HG03469 (cell line): ENCODE results near the gene PEX11A.
"Not testable (repeated sequence)": the region's sequence is repeated elsewhere in the genome, so short reads cannot be mapped to it uniquely, and the experiment has no call there.

Experiments
- ATAC-seq: cut with Tn5 transposase; IDR thresholded peaks from one replicate; pipeline ENCODE4 v1.9.1; 2021; ENCODE audit warnings: mild to moderate bottlenecking, moderate library complexity, moderate number of reproducible peaks; ENCODE audit not compliant: unreplicated experiment

The PEX11A gene, protein sequence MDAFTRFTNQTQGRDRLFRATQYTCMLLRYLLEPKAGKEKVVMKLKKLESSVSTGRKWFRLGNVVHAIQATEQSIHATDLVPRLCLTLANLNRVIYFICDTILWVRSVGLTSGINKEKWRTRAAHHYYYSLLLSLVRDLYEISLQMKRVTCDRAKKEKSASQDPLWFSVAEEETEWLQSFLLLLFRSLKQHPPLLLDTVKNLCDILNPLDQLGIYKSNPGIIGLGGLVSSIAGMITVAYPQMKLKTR

DNA sequence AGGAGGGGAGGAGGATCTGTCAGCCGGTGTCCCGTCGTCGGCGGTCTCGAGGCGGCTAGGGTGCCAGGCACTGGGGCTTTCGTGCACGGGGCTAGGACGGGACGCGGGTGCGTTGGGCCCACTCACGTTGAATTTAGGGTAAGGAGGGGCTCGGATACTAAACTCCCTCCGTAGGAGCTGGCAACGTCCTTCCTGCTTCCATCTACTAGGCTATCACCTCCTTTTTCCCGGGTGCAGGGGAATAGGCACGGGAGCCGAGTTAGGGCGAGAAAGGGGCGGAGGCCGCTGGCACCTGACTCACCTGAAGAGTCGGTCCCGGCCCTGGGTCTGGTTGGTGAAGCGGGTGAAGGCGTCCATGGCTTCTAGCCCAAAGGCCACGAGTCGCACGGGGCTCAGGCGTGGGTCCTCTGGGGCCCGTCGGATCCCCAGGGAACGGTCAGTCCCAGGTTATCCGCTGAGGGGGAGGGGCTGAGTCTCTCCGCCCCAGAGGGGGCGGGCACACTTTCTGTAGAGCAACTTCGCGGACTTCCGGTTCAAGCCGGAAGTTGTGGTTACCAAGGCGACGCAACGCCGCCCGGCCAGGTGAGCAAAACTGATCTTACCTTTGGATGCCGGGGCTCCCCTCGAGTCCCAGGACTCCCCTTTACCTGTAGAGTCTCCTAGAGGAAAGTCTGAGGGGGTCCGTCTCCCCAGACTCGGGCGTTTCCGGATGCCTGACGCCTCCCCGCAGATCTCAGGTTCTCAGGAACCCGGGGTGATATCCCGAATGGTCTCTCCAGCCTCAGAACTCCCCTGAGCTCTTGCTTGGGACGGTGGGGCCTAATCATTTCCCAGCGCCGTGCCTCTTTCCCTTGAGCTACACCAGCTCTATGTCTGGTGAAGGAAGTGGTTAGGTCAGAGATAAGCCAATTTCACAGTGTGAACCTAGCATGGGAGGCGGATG, at the start of gene PEX11A, which contains the start of gene WDR93:
PEX11A (minus strand) TSS at position 479 of the 943 bp plus-strand sequence; CDS start at position 357, 122 bp downstream.
WDR93 (plus strand) TSS at position 536 of the 943 bp plus-strand sequence. CDS start 10,936 bp downstream, outside the sequence.
- peak; percentile 76 for ATAC-seq

DNA sequence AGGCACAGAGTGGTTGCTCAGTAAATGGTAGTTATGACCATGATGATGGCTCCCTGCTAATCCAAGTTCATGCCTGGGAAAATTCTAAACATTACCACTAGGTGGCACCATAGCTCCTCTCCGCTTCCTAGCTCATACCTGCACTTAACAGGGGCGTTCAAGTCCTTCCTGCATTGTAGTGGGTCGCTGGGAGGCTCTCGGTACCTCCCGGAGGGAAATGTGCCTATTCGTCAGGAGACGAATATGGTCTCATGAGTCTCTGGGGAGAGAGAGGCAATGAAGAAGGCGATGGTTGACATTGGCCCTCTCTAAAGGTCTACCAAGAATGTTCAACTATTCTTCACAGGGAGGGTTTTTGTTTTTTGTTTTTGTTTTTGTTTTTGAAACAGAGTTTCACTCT, 49.6 kb upstream of the PEX11A start:
- ATAC-seq, result no peak

DNA sequence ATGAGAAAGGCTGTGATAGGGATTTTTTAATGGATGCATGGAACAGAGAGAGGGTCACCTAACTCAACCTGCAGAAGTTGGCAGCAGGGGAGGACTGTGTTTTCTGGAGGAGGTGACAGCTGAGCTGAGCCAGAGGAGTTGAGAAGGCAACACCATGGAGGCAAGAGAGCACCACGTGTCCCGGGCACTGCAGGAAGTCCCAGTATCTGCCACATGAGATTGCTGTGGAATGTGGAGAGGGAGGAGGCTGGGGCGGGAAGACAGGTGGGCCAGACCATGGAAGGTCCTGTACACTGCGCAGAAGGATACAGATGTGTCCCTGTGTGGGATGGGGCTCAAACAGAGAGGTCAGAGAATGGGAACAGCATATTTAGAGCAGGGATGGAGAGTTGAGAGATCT, 45.2 kb upstream of the PEX11A start:
- ATAC-seq, result no peak

DNA sequence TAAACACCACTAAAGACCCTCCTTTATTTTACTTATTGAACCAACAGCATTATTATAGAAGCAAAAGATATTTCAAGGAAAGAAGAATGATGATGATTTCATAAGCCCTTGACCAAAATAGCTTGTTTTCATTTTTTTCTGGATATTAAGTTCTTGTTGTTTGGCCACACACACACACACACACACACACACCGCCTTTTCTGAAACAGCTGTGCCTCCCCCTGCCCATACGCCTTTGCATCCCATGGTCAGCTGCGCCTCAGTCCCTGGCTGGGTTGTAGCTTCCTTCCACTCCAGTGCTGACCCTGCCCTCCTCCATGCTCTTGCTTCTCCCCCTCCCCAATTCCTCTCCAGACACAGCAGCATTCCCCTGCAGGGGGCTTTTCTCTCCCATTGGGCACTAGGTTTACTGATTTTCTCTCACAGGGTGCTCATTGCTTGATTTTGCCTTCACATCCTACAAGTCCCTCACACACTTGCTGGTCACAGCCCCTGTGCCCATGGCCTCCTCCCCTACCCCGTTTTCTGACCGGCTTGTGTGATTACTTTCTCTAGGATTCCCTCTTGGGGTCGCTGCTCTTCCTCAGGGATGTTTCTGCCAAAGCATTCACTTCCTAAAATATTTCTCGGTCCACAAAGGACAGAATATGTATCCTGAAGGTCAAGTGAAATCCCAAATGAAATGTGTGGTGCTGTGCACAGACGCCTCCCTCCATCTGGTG, 42.1 kb upstream of the PEX11A start:
- no peak for ATAC-seq

DNA sequence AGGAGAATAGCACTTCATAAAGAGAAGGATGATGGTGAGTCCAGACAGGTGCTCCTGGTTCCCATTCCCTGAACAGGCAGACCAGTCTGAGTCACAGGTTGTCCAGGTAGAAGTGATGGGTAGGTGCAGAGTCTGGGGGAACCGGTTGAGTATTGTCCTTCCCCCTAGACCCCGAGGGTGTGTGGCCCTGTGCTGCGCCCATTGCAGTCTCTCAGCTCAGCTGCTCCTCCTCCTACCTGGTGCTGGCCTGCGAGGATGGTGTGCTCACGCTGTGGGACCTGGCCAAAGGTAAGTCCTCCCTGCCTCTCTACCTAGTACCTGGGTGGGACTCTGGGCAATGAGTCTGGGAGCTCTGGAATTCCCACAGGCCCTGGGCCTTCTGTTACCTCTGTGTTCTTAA, 40.7 kb upstream of the PEX11A start:
- ATAC-seq, result no peak

DNA sequence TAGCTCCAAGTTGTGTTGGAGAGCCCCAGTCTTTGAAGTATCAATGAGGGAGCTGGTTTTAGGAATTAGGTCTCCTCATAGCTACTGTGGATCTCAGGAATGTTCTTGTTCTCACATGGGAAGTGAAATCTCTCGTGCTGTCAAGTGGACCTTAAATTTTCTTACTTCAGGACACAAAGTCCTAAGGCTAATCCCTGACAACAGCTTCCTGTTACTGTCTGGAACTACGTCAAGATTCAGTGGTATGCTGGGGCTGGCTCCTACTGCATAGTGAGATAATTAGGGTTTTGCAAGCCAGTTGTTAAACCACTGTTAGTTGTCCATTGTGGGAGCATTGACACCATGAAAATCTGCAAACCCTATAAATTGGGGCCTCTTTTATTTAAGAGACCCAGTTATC, 37.7 kb upstream of the PEX11A start:
- ATAC-seq, result no peak

DNA sequence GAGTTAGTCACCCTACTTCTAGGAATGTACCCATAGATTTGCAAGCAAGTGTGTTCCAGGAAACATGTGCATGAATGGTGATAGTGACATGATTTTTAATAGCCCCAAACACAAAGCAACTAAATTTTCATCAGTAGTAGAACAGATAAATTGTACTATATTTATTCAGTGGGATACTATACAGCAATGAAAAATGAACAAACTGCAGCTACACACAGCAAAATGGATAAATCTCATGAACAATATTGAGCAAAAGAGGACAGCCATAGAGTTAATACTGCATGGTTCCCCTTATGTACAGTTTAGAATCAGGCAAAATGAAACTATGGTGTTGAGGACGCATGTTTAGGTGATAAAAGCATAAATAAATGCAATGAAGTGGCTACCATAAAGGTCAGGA, 34.5 kb upstream of the PEX11A start:
- ATAC-seq, result no peak

DNA sequence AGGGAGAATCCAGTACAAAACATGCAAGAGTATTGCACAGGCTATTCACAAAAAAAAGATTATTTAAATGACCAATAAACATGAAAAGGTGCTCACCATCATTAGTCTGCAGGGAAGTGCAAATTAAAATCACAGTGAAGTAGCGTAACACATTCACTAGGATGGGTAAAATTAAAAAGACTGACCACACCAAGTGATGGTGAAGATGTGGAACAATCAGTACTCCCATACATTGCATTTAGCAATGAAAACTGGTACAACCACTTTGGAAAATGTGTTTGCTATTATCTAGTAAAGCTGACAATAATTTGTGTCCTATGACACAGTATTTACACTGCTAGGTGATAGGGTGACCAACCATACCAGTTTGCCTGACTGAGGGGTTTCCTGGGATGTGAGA, 34.1 kb upstream of the PEX11A start:
- no peak for ATAC-seq

DNA sequence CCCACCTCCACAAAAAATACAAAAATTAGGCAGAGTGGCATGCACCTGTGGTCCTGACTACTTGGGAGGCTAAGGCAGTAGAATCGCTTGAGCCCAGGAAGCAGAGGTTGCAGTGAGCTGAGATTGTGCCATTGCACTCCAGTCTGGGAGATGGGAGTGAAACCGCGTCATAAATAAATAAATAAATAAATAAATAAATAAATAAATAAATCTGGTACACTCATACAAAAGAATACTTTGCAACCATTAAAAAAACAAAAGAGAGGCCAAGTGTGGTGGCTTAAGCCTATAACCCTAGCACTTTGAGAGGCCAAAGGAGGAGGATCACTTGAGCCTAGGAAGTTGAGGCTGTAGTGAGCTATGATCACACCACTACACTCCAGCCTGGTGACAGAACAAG, 32.5 kb upstream of the PEX11A start:
- no peak for ATAC-seq

DNA sequence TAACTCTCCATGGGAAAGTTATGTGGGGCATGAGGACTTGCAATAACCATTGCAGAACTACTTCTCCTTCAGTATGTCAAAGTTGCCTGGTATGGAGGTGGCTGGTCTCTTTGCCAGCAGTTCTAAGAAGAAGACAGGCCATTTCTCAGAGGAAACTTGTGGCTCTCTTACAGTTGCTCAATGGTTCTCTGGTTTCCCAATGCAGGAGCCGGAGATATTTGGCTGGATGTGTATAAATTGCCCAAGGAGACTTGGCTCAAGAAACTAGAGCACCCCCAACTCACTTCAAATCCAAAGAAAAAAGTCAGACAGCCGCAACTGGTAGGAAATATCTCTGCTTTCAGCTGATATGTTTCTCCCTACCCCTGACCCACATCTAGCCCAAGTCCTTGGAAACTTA, 24.2 kb upstream of the PEX11A start:
- no peak for ATAC-seq

DNA sequence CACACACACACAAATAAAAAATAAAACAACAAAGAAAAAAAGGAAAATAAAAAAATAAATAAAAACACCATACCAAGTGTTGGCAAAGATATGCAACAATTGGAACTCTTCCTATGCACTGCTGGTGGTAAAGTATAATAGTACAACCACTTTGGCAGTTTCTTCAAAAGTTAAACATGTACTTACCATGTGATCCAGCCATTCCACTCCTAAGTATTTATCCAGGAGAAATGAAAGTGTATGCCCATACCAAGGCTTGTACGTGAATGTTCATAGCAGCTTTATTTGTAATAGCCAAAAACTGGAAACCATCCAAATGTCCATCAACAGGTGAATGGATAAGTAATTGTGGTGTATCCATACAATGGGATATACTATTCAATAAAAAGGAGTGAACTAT, 17.0 kb upstream of the PEX11A start:
- ATAC-seq, result no peak

DNA sequence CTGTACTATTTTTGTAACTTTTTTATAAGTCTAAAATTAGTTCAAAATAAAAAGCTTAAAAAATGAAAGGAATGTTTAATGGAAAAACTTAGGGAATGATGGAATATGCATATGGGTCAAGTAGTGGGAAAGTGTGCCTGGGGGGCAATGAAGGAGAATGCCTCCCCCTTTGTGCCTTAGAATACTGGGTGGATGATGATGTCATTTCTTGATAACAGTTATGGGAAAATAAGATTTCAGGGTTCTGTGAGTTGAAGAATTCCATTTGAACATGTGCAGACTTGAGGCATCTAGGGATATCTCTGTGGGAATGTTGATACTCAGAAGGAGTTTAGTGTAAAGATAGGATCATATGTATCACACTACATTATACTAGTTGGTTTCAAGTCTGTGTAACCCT, 13.9 kb upstream of the PEX11A start:
- no peak for ATAC-seq

DNA sequence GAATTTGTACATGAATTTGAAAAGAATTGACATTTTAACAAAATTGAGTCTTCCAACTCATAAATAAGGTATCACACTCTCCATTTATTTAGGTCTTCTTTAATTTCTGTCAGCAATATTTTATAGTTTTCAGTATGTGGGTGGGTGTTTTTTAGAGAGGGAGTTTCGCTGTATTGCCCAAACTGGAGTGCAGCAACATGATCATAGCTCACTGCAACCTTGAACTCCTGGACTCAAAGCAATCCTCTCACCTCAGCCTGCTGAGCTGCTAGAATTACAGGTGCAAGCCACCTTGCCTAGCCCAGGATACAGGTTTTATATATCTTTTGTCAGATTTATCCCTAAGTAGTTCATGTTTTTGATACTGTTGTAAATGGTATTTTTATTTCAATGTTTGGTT, 4.6 kb upstream of the PEX11A start:
- no peak for ATAC-seq

DNA sequence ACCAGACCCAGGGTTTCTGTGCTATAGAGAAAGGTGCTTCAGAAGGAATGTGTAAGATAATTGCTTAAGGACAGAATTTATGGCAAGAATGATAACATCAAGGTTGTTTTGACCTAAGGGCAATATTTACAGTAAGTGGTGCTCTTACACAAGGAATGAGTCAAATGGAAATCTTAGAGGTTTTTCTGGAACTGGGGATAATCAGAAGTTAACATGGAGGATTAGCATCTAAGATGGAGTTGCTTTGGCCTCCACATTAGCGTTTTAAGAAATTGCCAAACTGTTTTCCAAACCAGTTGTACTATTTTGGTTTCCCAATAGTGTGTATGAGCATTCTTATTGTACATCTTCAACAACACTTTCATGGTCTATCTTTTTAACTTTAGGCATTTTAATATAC, 3.1 kb upstream of the PEX11A start:
- ATAC-seq, result no peak

DNA sequence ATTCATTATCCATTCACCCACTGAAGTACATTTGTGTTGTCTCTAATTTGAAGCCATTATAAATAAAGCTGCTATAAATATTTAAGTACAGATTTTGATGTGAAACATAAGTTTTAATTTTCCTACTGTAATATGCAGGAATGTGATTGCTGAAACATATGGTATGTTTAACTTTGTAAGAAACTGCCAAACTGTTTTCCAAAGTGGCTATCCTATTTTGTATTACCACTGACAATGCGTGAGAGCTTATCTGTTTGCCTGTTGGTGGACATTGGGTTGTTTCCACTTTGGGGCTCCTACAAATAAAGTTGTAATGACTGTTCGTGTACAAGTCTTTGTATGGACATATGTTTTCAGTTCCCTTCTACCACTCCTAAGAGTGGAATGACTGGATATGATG, 2.5 kb upstream of the PEX11A start:
- ATAC-seq, result no peak

DNA sequence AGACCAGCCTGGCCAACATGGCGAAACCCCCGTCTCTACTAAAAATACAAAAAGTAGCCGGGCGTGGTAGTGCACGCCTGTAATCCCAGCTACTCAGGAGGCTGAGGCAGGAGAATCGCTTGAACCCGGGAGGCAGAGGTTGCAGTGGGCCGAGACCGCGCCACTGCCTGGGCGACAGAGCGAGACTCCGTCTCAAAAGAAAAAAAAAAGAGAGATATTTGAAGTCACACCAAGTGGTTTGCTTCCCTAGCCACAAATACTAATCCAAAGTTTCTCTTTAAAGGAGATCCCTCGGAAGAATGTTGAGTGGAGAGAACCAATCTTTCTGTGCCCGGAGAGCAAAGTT, 651 bp downstream of the PEX11A start:
- not testable (repeated sequence) for ATAC-seq

DNA sequence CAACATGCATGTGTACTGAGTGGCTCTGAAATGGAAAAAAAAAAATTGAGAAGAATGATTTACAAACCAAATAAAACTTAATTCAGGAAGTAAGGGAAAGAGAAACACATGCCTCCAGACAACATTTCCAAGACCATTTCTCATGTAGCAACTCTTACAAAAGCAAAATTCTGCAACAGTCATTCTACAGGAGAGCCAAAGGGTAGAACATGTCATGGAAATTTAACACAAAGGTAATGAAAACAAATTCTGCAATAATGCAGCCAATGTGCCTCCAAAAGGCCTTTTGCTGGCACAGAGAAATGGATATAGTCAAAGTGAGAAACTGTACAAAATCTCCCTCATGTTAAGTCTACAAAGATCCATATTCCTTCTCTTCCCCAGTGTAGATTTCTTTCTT, 4.0 kb downstream of the PEX11A start:
- ATAC-seq, result no peak

DNA sequence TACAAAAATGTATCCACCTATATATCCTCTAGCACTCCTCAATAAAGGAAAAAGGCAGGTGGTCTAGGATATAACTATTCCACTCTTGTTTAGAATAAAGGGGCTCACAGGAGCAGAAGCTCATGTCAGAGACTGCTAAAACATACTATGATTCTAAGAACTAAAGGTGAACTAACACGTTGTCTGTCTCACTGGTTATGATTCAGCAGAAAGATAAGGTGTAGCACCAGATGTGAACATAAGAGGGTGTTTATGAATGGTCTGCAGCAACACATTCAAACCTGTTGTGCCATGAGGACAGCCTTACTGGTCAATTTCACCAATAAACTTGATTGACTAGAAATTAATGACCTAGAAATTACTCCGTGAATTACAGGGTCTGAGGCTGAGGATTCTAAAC, 4.6 kb downstream of the PEX11A start:
- no peak for ATAC-seq

DNA sequence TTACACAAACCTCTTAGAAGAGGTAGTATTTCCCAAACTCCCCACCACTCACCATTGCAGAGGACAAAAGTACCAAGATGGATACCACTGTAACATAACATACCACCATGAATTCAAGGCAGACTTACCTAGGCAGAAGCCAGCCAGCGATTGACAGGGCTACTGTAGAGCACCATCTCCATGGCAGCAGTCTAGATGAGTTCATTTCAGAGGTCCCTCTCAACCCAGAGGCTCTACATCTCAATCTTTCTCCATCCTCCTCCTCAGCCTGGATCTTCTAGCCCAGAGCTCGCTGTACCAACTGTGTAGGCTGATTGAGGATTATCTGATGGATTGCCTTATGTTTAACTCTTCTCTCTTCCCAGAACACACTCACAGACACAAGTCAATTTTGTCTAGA, 9.4 kb downstream of the PEX11A start:
- no peak for ATAC-seq

DNA sequence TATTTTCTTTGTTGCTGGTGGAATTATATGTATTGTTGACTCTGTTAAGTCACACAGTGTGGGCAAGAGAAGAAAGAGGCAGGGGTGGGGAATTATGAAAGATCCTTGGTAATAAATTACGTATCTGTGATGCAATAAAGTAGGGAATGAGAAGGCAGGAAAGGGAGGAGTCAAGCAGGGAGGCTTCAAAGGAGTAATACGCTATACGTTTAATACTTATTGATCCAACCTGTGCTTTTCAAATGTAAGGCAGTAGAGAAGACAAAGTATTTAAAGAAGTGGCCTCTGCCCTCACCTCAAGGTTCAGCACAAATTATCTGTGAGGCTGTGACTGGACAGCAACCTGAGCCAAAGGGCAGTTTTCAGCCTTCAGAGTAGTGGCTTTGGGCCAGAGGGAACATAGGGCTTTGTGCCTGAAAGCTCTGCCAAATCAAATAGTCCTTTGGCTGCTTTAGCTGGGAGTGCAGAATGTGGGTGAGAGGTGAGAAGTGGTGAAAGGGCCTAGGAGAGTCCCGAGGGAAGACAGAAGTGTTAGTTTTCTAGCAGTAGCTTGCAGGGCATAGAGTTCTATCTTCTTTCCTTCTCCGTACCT, 10.2 kb downstream of the PEX11A start:
- ATAC-seq, result no peak

DNA sequence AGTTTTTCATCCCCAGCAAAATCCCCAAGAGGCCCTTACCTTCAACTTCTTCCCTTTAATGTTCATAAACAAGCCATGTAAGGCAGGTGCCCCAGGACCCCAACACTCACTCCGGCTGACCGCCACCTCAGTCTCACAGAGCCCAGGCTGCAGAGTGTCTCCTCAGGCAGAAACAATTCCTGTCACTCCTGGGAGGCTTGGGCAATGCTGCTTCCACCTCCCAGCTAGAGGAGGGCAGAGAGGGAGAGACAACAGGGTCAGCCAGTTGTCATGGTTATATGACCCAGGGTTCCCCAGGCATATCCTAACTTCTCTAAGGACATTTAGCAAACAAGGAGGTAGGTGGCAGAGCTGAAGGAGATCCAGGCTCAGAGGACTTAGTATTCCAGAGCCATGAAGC, 11.3 kb downstream of the PEX11A start, which contains the start of gene PLIN1:
PLIN1 (minus strand) TSS at position 156 of the 400 bp plus-strand sequence. CDS start 1,878 bp downstream, outside the sequence.
- ATAC-seq, result no peak
